Amniotic stem cell (primary cell): ENCODE results near the gene ZFC3H1.
"Not testable (repeated sequence)": the region's sequence is repeated elsewhere in the genome, so short reads cannot be mapped to it uniquely, and the experiment has no call there.

Source experiments
- DNase-seq: peaks from one replicate; lab custom pipeline; 2025; lab: John Stamatoyannopoulos, UW

ZFC3H1 gene

DNA sequence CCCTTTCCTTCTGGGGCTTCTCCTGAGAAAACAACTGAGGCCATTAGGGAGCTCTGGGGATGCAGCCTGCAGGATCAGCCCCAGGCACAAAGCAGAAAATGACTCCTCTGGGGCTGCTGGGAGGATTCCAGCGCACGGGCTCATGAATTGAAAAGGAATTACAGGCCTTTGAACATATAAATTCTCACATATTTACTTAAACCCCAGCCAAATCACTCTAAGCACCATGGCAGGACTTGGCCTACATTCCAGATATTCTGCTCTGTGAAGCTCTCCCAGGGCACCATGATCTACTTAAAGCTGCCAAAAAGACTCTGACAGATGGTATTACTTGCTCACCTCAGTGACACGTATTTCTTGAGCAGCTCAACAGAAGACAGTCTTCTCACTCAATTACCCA, 87.2 kb downstream of the ZFC3H1 start:
- no peak for DNase-seq

- DNase-seq = not testable (repeated sequence)
Observed at GRCh38 chr12:71569885-71570284, 93.8 kb downstream of the ZFC3H1 start.

- no peak for DNase-seq
Observed at GRCh38 chr12:71567537-71567936, 96.1 kb downstream of the ZFC3H1 start.

- no peak for DNase-seq
Observed at GRCh38 chr12:71566655-71567054, 97.0 kb downstream of the ZFC3H1 start.

GRCh38 chr12:71565535-71565934, 98.1 kb downstream of the ZFC3H1 start:
- DNase-seq = no peak

- no peak for DNase-seq
Observed at GRCh38 chr12:71562676-71563595, 100.7 kb downstream of the ZFC3H1 start.
